Upper lobe of left lung (tissue), 4 donors: ENCODE results near the gene BIRC7.

Experiments used
- CTCF ChIP-seq, 6 experiments: fragments of 450-650 bp in 4 of 6; fragments of 200-600 bp in 2 of 6; sonication (generic) in 2 of 6; IDR thresholded peaks; one replicate each; pipeline ENCODE4 v1.5.1; 2016 to 2019; ENCODE audit warnings: antibody characterized with exemption in 6 of 6
- EP300 ChIP-seq, 4 donors: sonication (generic); formaldehyde crosslinking; IDR thresholded peaks; one replicate each; pipeline ENCODE4 v1.5.1; 2017; ENCODE audit warnings: antibody characterized with exemption in 4 of 4, control low read depth in 2 of 4
- POLR2A ChIP-seq, 4 donors: fragments of 450-650 bp; IDR thresholded peaks; one replicate each; pipeline ENCODE4 v1.5.1; 2016 to 2017; ENCODE audit warnings: antibody characterized with exemption in 4 of 4, mild to moderate bottlenecking in 2 of 4
- POLR2AphosphoS5 ChIP-seq, 2 donors: sonication (generic); formaldehyde crosslinking; IDR thresholded peaks; one replicate each; pipeline ENCODE4 v1.5.1; 2017; ENCODE audit warnings: antibody characterized with exemption in 2 of 2

- TF ChIP-seq CTCF (IDR thresholded peaks at IDR 0.05), result no peak
- TF ChIP-seq EP300 (IDR thresholded peaks at IDR 0.05), result no peak
- TF ChIP-seq POLR2A (IDR thresholded peaks at IDR 0.05), result peak in 3 of 4 donors; percentile 53 to 86 (median 54)
- TF ChIP-seq POLR2AphosphoS5 (IDR thresholded peaks at IDR 0.05), result peak; percentile 66 to 85
Observed at GRCh38 chr20:63216041-63216848, 19.5 kb upstream of the BIRC7 start, which contains the start of gene YTHDF1.
